ENCODE data around the gene PRPSAP1. TPM values are rescaled to one million over a fixed set of nuclear protein-coding genes. Genes with fewer than 3 reads are reported as not detected.

Gene PRPSAP1
- total RNA-seq, 2 experiments from 2014 or later, result 64.2 to 74.1 TPM

Other genes with a start within 250 kb of the PRPSAP1 start
- 1 to 10 TPM; 8.7 to 9.1 TPM for gene FOXJ1, start 212.7 kb downstream of the PRPSAP1 start, total RNA-seq
- gene RNF157, start 113.4 kb downstream of the PRPSAP1 start, total RNA-seq, result 100 to 1,000 TPM; 150 to 165 TPM
- gene UBALD2, start 88.6 kb downstream of the PRPSAP1 start, total RNA-seq, result 100 to 1,000 TPM; 318 to 359 TPM
- gene QRICH2, start 45.6 kb downstream of the PRPSAP1 start, total RNA-seq, result 1 to 10 TPM; 3.7 to 4.8 TPM
- gene SPHK1, start 30.7 kb upstream of the PRPSAP1 start, total RNA-seq, result 1 to 10 TPM; 3.8 to 4.7 TPM
- 10 to 100 TPM; 28.4 to 31.6 TPM for gene UBE2O, start 99.2 kb upstream of the PRPSAP1 start, total RNA-seq
- gene AANAT, start 113.7 kb upstream of the PRPSAP1 start, total RNA-seq, result not detected
- gene RHBDF2, start 147.5 kb upstream of the PRPSAP1 start, total RNA-seq, result 10 to 100 TPM; 51.4 to 52.1 TPM
- under 1 TPM in 1 of 2 experiments, not detected in 1; 0.40 TPM for gene CYGB, start 183.8 kb upstream of the PRPSAP1 start, total RNA-seq
- gene PRCD, start 186.1 kb upstream of the PRPSAP1 start, total RNA-seq, result not detected
- gene ST6GALNAC2, start 231.9 kb upstream of the PRPSAP1 start, total RNA-seq, result not detected

Data from activated CD8-positive, alpha-beta T cell treated with anti-CD3 and anti-CD28 coated beads, Interleukin-2, amount 10 ng/mL, durations not matched to agents 7 days and 5 days (primary cell).